ENCODE measurements around the gene MAP7D1.

GRCh38 chr1:36108314-36108713 lies 47.6 kb upstream of the MAP7D1 start:
- TF ChIP-seq CTCF (IDR thresholded peaks at IDR 0.05) (no peak), ZFX (IDR thresholded peaks at IDR 0.05; ENCODE audit: borderline replicate concordance) (no peak)
